Thyroid gland (tissue), 4 donors: Measurements from ENCODE around the gene SPINT3. TPM values are rescaled to one million over a fixed set of nuclear protein-coding genes. Genes with fewer than 3 reads are reported as not detected.

ENCODE experiments used
- DNase-seq, 2 donors: peaks; one replicate each; pipeline ENCODE4 v3.0.0-alpha.2; 2019
- H3K27ac ChIP-seq, 3 donors: fragments of 200-600 bp; sonication (generic); 1 replicate in 2 of 3; 2 replicates in 1 of 3; pipeline ENCODE4 v1.5.1; 2016 to 2019; ENCODE audit warnings: mild to moderate bottlenecking in 1 of 3, moderate library complexity in 1 of 3
- H3K27me3 ChIP-seq: fragments of 200-600 bp; sonication (generic); one replicate; pipeline ENCODE4 v1.5.1; 2019
- H3K36me3 ChIP-seq, 2 donors: fragments of 200-600 bp; sonication (generic); one replicate each; pipeline ENCODE4 v1.5.1; 2016 to 2019
- H3K4me1 ChIP-seq, 2 donors: fragments of 200-600 bp; sonication (generic); one replicate each; pipeline ENCODE4 v1.5.1; 2017 to 2019
- H3K4me3 ChIP-seq, 3 donors: fragments of 200-600 bp; sonication (generic); replicated peaks in 1 of 3; 1 replicate in 2 of 3; 2 replicates in 1 of 3; pipeline ENCODE4 v1.5.1; 2016; ENCODE audit warnings: mild to moderate bottlenecking in 1 of 3
- H3K9me3 ChIP-seq: fragments of 200-600 bp; sonication (generic); one replicate; pipeline ENCODE4 v1.5.1; 2017
- CTCF ChIP-seq, 6 experiments: fragments of 200-600 bp in 3 of 6; fragments of 450-650 bp in 3 of 6; sonication (generic) in 3 of 6; IDR thresholded peaks; one replicate each; pipeline ENCODE4 v1.5.1; 2016 to 2019; ENCODE audit warnings: antibody characterized with exemption in 6 of 6, mild to moderate bottlenecking in 2 of 6, inconsistent platforms in 1 of 6, moderate library complexity in 1 of 6
- POLR2A ChIP-seq, 2 donors: fragments of 450-650 bp; IDR thresholded peaks; one replicate each; pipeline ENCODE4 v1.6.1; 2017; ENCODE audit warnings: antibody characterized with exemption in 2 of 2, mild to moderate bottlenecking in 2 of 2, moderate library complexity in 1 of 2
- WGBS, 2 donors: methylation state at CpG; one replicate each; pipeline ENCODE4 v1.1.5; 2017; 5-methylcytosine and 5-hydroxymethylcytosine counted together
- intact Hi-C: fragments of 100-400 bp; cut with DNase I; formaldehyde crosslinking; loops from one replicate; pipeline ENCODE4 v1.15.1; 2023
- total RNA-seq, 4 donors: library from RNA; depleted of rRNA; stranded (reverse); fragments of >200 nt; gene quantifications; one replicate each; pipeline ENCODE4 v1.2.3, GENCODE V29; 2016

SPINT3 gene
- not detected for total RNA-seq

GRCh38 chr20:45515147-45515913, at the start of gene SPINT3:
SPINT3 (minus strand) TSS chr20:45515622; CDS start chr20:45515608, 14 bp downstream.
- DNase-seq, result peak; percentile 1 to 7
- Histone ChIP-seq H3K9me3 (no peaks in the 10 kb centered on the region), H3K4me1 (peaks cover 6 to 10% of the 10 kb centered on the region in 2 donors), H3K36me3 (no peaks in the 10 kb centered on the region), H3K27me3 (no peaks in the 10 kb centered on the region), H3K27ac (no peak within 1 kb of the TSS), H3K4me3 (no peak within 1 kb of the TSS)
- intact Hi-C loops, result no loop called here
- 81 to 84% methylated on average over 5 of the region's 5 CpGs for WGBS, 2 donors
- no peak for TF ChIP-seq POLR2A (IDR thresholded peaks at IDR 0.05)
- TF ChIP-seq CTCF (IDR thresholded peaks at IDR 0.05), result no peak

- intact Hi-C loops, result no loop called here
- no peak overlapping the region for H3K27ac ChIP-seq
- no peak overlapping the region for H3K4me3 ChIP-seq
- DNase-seq, result no peak
- no peaks in the 10 kb centered on the region for H3K27me3 ChIP-seq
- H3K36me3 ChIP-seq, result no peaks in the 10 kb centered on the region
- WGBS, 2 donors, result 90% methylated on average over 2 of the region's 2 CpGs
- TF ChIP-seq CTCF (IDR thresholded peaks at IDR 0.05) (no peak), POLR2A (IDR thresholded peaks at IDR 0.05) (no peak)
- H3K9me3 ChIP-seq, result no peaks in the 10 kb centered on the region
- H3K4me1 ChIP-seq, result peaks cover 3 to 5% of the 10 kb centered on the region in 2 donors
Observed at GRCh38 chr20:45564760-45565276, 49.4 kb upstream of the SPINT3 start.

- no peak for DNase-seq
- no peak overlapping the region for H3K4me3 ChIP-seq
- 88 to 95% methylated on average over 1 of the region's 1 CpG for WGBS, 2 donors
Observed at GRCh38 chr20:45555198-45555597, 39.8 kb upstream of the SPINT3 start.

GRCh38 chr20:45552456-45552855, 37.0 kb upstream of the SPINT3 start:
- 84 to 88% methylated on average over 2 of the region's 2 CpGs for WGBS, 2 donors
- no peak for TF ChIP-seq POLR2A (IDR thresholded peaks at IDR 0.05)
- TF ChIP-seq CTCF (IDR thresholded peaks at IDR 0.05), result no peak

More at GRCh38 chr20:45555198-45555597, 39.8 kb upstream of the SPINT3 start:
- TF ChIP-seq POLR2A (IDR thresholded peaks at IDR 0.05), result no peak
- no peak for TF ChIP-seq CTCF (IDR thresholded peaks at IDR 0.05)
- Histone ChIP-seq H3K27me3 (no peaks in the 10 kb centered on the region), H3K4me1 (no peaks in the 10 kb centered on the region), H3K36me3 (no peaks in the 10 kb centered on the region), H3K9me3 (no peaks in the 10 kb centered on the region), H3K27ac (no peak overlapping the region)
- intact Hi-C loops, result no loop called here

GRCh38 chr20:45550765-45551164, 35.3 kb upstream of the SPINT3 start:
- intact Hi-C loops, result no loop called here
- no peak for TF ChIP-seq POLR2A (IDR thresholded peaks at IDR 0.05)
- no peak for TF ChIP-seq CTCF (IDR thresholded peaks at IDR 0.05)
- no peak overlapping the region for H3K4me3 ChIP-seq
- DNase-seq, result no peak
- H3K27me3 ChIP-seq, result no peaks in the 10 kb centered on the region
- H3K4me1 ChIP-seq, result no peaks in the 10 kb centered on the region
- no peaks in the 10 kb centered on the region for H3K9me3 ChIP-seq
- H3K27ac ChIP-seq, result no peak overlapping the region
- no peaks in the 10 kb centered on the region for H3K36me3 ChIP-seq

More at GRCh38 chr20:45552456-45552855, 37.0 kb upstream of the SPINT3 start:
- Histone ChIP-seq H3K4me3 (no peak overlapping the region), H3K27ac (no peak overlapping the region), H3K36me3 (no peaks in the 10 kb centered on the region), H3K27me3 (no peaks in the 10 kb centered on the region), H3K9me3 (no peaks in the 10 kb centered on the region), H3K4me1 (no peaks in the 10 kb centered on the region)
- intact Hi-C loops, result no loop called here
- DNase-seq, result no peak
